ENCODE measurements around the gene ACOT2. TPM values are rescaled to one million over a fixed set of nuclear protein-coding genes. Genes with fewer than 3 reads are reported as not detected.
"Not testable (repeated sequence)": the region's sequence is repeated elsewhere in the genome, so short reads cannot be mapped to it uniquely, and the experiment has no call there.

The ACOT2 gene
- total RNA-seq, 4 donors from 2014 or later, result 36.8 to 186 (median 128) TPM

DNA sequence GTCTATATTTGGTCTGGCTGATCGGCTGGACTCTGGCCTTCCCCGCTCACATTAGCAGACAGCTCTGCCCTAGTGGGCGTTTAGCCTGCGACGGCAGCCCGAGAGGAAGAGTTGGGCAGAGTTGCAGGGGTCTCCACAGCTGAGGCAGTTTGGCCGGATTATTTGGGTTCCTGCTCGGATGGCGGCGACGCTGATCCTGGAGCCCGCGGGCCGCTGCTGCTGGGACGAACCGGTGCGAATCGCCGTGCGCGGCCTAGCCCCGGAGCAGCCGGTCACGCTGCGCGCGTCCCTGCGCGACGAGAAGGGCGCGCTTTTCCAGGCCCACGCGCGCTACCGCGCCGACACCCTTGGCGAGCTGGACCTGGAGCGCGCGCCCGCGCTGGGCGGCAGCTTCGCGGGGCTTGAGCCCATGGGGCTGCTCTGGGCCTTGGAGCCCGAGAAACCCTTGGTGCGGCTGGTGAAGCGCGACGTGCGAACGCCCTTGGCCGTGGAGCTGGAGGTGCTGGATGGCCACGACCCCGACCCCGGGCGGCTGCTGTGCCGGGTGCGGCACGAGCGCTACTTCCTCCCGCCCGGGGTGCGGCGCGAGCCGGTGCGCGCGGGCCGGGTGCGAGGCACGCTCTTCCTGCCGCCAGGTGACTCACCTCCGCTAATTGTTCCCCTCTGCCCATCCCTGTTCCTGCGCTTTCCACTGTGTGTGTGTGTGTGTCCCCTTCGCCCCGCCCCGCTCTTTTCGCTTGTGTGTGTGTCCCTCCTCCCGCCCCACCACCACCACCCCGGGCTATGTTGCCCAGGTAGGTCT is 31.6 kb upstream of the ACOT2 start:
- H3K27ac ChIP-seq (replicated peaks in 1 of 4), result peak overlapping the region in 3 of 4 donors; percentile 84 to 87 (median 85)
- H3K4me3 ChIP-seq, result peak overlapping the region in 3 of 4 donors; percentile 52 to 65 (median 53)
- H3K4me1 ChIP-seq; DNase-seq (ENCODE audit: extremely low spot score); H3K27me3 ChIP-seq; intact Hi-C loops (cut with DNase I); H3K36me3 ChIP-seq; H3K9me3 ChIP-seq: not testable (repeated sequence)
- no CpG with 5 or more reads among the region's 84 CpGs for WGBS
- peak in 1 of 2 donors; percentile 6 for TF ChIP-seq POLR2AphosphoS5 (IDR thresholded peaks at IDR 0.05)

DNA sequence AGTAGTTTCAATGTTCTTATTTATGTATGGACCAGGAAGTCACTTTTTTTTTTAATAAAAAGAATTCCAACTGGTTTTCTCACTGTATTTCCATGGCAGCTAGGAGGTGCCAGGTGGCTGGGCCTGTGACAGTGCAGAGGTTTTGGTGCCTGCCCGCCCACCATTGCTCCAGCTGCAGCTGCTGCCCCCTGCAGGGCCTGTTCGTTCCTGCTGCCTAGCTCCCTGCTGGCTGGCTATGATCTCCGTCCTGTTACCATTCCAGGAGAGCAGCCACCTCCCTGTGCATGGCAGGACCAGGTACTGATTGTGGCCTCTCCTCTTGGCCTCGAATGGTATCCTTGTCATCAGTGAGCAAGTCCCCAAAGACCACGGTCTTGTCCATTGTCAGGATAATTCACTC is 30.0 kb upstream of the ACOT2 start:
- intact Hi-C loops (cut with DNase I); DNase-seq (ENCODE audit: extremely low spot score); H3K27me3 ChIP-seq; H3K4me1 ChIP-seq; H3K36me3 ChIP-seq; H3K9me3 ChIP-seq; H3K4me3 ChIP-seq: not testable (repeated sequence)
- H3K27ac ChIP-seq (replicated peaks in 1 of 4), result peak overlapping the region in 1 of 4 donors; percentile 87
- TF ChIP-seq, protein P1, sequence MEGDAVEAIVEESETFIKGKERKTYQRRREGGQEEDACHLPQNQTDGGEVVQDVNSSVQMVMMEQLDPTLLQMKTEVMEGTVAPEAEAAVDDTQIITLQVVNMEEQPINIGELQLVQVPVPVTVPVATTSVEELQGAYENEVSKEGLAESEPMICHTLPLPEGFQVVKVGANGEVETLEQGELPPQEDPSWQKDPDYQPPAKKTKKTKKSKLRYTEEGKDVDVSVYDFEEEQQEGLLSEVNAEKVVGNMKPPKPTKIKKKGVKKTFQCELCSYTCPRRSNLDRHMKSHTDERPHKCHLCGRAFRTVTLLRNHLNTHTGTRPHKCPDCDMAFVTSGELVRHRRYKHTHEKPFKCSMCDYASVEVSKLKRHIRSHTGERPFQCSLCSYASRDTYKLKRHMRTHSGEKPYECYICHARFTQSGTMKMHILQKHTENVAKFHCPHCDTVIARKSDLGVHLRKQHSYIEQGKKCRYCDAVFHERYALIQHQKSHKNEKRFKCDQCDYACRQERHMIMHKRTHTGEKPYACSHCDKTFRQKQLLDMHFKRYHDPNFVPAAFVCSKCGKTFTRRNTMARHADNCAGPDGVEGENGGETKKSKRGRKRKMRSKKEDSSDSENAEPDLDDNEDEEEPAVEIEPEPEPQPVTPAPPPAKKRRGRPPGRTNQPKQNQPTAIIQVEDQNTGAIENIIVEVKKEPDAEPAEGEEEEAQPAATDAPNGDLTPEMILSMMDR (IDR thresholded peaks at IDR 0.05), result peak in 1 of 3 experiments; percentile 47
- WGBS, result no CpG with 5 or more reads among the region's 5 CpGs

DNA sequence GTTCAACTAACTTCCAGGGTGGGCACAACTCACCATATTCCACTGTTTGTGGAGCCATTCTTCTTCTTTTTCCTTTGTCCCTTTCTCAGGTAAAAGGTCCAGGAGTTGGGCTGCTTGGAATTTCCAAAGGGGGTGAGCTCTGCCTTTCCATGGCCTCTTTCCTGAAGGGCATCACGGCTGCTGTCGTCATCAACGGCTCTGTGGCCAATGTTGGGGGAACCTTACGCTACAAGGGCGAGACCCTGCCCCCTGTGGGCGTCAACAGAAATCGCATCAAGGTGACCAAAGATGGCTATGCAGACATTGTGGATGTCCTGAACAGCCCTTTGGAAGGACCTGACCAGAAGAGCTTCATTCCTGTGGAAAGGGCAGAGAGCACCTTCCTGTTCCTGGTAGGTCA is 26.1 kb upstream of the ACOT2 start:
- H3K27me3 ChIP-seq; H3K36me3 ChIP-seq; H3K4me3 ChIP-seq; H3K4me1 ChIP-seq; H3K27ac ChIP-seq (replicated peaks in 1 of 4); DNase-seq (ENCODE audit: extremely low spot score); H3K9me3 ChIP-seq; intact Hi-C loops (cut with DNase I): not testable (repeated sequence)
- WGBS, result no CpG with 5 or more reads among the region's 7 CpGs

DNA sequence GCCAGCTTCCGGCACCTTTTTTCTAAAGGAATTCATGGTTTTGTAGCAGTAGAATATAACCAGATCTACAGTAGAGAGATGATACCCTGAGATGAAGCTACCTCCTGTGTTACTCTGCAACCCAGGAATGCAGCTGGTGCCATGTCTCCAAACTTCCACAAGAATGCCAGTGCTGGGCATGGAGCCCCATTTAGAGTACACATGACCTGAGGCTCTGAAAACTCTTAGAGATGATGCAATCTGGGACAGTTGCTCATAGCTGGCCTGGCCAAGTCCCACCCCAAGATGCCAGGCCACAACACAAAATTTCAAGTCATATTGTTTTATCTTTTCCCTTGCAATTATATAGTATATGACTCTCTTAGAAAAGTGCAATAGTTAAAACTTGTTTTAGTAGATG is 23.7 kb upstream of the ACOT2 start:
- DNase-seq (ENCODE audit: extremely low spot score); H3K9me3 ChIP-seq; H3K4me3 ChIP-seq; H3K36me3 ChIP-seq; intact Hi-C loops (cut with DNase I); H3K27ac ChIP-seq (replicated peaks in 1 of 4); H3K27me3 ChIP-seq; H3K4me1 ChIP-seq: not testable (repeated sequence)
- no CpG with 5 or more reads among the region's 1 CpG for WGBS

DNA sequence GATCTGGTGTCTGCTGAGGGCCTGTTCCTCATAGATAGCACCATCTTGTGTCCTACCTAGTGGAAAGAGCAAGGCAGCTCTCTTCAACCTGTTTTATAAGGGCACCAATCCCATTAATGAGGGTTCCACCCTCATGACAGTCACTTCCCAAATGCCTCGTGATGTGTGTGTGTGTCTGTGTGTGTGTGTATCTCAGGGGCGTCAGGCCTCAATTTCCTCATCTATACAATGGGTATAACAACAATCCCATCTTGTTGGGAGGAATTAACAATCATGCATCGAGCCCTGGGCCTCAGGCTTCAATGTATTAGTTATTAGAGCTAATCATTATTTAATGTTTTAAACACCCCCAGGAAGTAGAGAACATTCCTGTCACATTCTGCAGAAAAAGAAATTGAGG is 19.9 kb upstream of the ACOT2 start:
- DNase-seq (ENCODE audit: extremely low spot score); H3K9me3 ChIP-seq; intact Hi-C loops (cut with DNase I); H3K27me3 ChIP-seq; H3K4me1 ChIP-seq; H3K27ac ChIP-seq (replicated peaks in 1 of 4); H3K4me3 ChIP-seq; H3K36me3 ChIP-seq: not testable (repeated sequence)
- no CpG with 5 or more reads among the region's 3 CpGs for WGBS

DNA sequence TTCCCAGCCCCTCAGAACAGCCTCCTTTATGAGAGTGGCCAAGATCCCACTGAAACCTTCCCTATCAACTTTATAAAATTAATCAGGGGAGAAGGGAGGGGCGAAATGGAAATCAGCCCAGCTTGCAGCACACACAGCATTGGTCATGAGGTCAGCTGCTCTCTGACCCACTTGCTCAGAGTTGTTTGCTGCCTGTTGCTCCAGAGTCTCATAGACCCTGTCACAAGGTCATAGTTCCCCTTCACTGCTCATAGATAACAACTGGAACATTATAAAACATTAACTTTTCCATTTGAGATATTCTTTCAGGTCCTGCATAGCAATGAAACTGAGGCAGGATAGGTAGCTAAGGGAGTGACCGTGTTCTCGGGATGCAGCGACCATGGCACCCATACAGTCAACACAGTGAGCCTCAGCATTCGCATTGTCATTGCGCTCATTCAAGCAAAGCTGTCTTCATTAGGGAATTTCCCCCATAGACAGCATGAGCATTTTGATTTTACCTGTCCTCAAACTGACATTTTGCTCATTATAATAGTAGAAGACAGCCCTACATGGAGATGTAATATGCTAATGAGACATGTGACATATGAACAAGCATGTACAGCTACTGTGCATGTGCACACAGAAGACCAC is 19.0 kb upstream of the ACOT2 start:
- H3K4me1 ChIP-seq; H3K27ac ChIP-seq (replicated peaks in 1 of 4); intact Hi-C loops (cut with DNase I); H3K36me3 ChIP-seq; H3K4me3 ChIP-seq; DNase-seq (ENCODE audit: extremely low spot score); H3K9me3 ChIP-seq; H3K27me3 ChIP-seq: not testable (repeated sequence)
- no CpG with 5 or more reads among the region's 6 CpGs for WGBS

DNA sequence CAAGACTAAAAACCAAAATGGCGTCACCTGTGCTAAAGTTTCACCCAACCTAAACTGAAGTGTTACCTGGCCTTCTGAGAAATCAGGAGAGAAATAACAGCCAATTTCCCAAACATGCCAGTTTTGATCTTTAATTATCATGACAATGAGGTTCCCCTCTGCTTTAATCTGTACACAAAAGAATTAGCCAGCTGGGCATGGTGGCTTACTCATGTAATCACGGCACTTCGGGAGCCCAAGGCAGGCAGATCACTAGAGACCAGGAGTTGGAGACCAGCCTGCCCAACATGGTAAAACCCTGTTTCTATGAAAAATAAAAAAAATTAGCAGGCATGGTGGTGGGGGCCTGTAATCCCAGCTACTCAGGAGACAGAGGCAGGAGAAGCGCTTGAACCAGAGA is 15.2 kb upstream of the ACOT2 start:
- H3K27me3 ChIP-seq, result no peaks in the 10 kb centered on the region
- no peak overlapping the region for H3K27ac ChIP-seq (replicated peaks in 1 of 4)
- H3K4me1 ChIP-seq, result no peaks in the 10 kb centered on the region
- DNase-seq (ENCODE audit: extremely low spot score), result no peak
- intact Hi-C loops (cut with DNase I), result no loop called here
- H3K9me3 ChIP-seq, result no peaks in the 10 kb centered on the region
- no peaks in the 10 kb centered on the region for H3K36me3 ChIP-seq
- H3K4me3 ChIP-seq, result no peak overlapping the region
- WGBS, result no CpG with 5 or more reads among the region's 4 CpGs
- TF ChIP-seq POLR2AphosphoS5 (IDR thresholded peaks at IDR 0.05) (no peak), POLR2A (IDR thresholded peaks at IDR 0.05; ENCODE audit: low read depth) (no peak), EP300 (IDR thresholded peaks at IDR 0.05) (no peak)
- TF ChIP-seq, protein P1 (IDR thresholded peaks at IDR 0.05), result no peak

DNA sequence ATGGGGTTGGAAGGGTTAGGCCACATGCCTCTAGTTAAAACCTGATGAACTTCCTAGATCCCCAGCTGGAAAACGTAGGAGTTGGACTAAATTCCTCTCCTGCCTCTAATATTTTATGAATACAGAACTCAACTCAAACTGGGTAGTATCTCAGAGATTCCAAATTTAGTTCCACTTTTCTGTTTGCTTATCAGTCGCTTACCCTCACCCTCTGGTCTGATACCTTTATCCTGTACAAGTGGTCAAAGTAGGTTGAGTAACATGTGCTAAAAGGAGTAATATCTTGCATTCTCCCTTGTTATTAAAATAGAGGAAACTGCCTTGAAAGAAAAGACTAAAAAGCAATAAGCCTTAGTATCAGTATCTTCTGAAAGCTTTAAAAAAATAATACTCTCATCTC is 11.8 kb upstream of the ACOT2 start:
- DNase-seq (ENCODE audit: extremely low spot score); H3K36me3 ChIP-seq; intact Hi-C loops (cut with DNase I); H3K9me3 ChIP-seq; H3K27ac ChIP-seq (replicated peaks in 1 of 4); H3K4me1 ChIP-seq; H3K4me3 ChIP-seq; H3K27me3 ChIP-seq: not testable (repeated sequence)
- WGBS, result no CpG with 5 or more reads among the region's 2 CpGs

DNA sequence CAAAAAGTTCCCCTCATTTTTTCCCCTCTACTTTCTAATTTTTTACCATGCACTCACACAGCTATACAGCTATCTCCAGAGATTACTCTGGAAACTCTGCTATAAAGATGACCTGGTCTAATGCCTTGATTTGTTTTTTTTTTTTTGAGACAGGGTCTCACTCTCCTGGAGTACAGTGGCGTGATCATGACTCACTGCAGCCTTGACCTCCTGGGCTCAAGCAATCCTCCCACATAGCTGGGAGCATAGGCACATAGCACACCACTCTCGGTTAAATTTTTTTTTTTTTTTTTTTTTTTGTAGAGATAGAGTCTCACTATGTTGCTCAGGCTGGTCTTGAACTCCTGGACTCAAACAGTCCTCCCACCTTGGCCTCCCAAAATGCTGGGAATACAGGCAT is 10.8 kb upstream of the ACOT2 start:
- H3K36me3 ChIP-seq; H3K27me3 ChIP-seq; H3K9me3 ChIP-seq; H3K4me3 ChIP-seq; DNase-seq (ENCODE audit: extremely low spot score); H3K27ac ChIP-seq (replicated peaks in 1 of 4); intact Hi-C loops (cut with DNase I); H3K4me1 ChIP-seq: not testable (repeated sequence)
- WGBS, result 94% methylated on average over 2 of the region's 2 CpGs

DNA sequence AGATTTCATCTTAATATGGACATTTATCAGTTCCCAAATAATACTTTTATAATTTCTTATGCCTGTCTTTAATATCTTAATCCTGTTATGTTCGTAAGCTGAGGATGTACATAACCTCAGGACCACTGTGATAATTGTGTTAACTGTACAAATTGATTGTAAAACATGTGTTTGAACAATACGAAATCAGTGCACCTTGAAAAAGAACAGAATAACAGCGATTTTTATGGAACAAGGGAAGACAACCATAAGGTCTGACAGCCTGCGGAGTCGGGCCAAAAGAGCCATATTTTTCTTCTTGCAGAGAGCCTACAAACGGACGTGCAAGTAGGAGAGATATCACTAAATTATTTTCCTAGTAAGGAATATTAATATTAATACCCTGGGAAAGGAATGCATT is 6.8 kb upstream of the ACOT2 start:
- DNase-seq (ENCODE audit: extremely low spot score); H3K27ac ChIP-seq (replicated peaks in 1 of 4); H3K27me3 ChIP-seq; H3K36me3 ChIP-seq; H3K9me3 ChIP-seq; H3K4me3 ChIP-seq: not testable (repeated sequence)
- peaks cover under 1 to 12% (median 9%) of the 10 kb centered on the region in 4 donors for H3K4me1 ChIP-seq
- intact Hi-C loops (cut with DNase I), result loop anchor here (10.0 kb wide), 1 partner anchor 47 kb away; no protein-coding TSS in a partner anchor
- whole genome bisulfite sequencing, result 97% methylated on average over 7 of the region's 7 CpGs

All from esophagus muscularis mucosa (tissue), 4 donors.